Lung (tissue), 12 donors: ENCODE measurements around the gene PRDM15. TPM values are rescaled to one million over a fixed set of nuclear protein-coding genes. Genes with fewer than 3 reads are reported as not detected.
A peak's percentile ranks its signal among the peaks of the same experiment; 100 is the strongest.

ENCODE experiments used
- ATAC-seq: fragments of 200-7000 bp; cut with Tn5 transposase; one replicate; pipeline ENCODE4 v1.9.1; 2020; ENCODE audit warnings: moderate number of reproducible peaks; ENCODE audit not compliant: insufficient read depth, low FRiP score
- DNase-seq, 3 donors: peaks; one replicate each; pipeline ENCODE4 v3.0.0-alpha.2; 2013 to 2017
- H3K27ac ChIP-seq, 2 donors: one replicate each; pipeline ENCODE4 v1.5.1; 2013; ENCODE audit warnings: mild to moderate bottlenecking in 2 of 2, moderate library complexity in 2 of 2, control low read depth in 1 of 2, inconsistent platforms in 1 of 2, low read depth in 1 of 2, low read length in 1 of 2
- H3K27me3 ChIP-seq, 3 donors: one replicate each; pipeline ENCODE4 v1.5.1; 2013; ENCODE audit warnings: low read length in 2 of 3; ENCODE audit not compliant: control insufficient read depth in 3 of 3, insufficient read depth in 3 of 3
- H3K36me3 ChIP-seq, 4 donors: one replicate each; pipeline ENCODE4 v1.5.1; 2013; ENCODE audit warnings: low read length in 4 of 4, mild to moderate bottlenecking in 1 of 4, moderate library complexity in 1 of 4; ENCODE audit not compliant: control insufficient read depth in 4 of 4, insufficient read depth in 4 of 4
- H3K4me1 ChIP-seq, 5 donors: one replicate each; pipeline ENCODE4 v1.5.1; 2013; ENCODE audit warnings: low read length in 5 of 5, mild to moderate bottlenecking in 2 of 5, moderate library complexity in 1 of 5; ENCODE audit not compliant: control insufficient read depth in 5 of 5, insufficient read depth in 5 of 5
- H3K4me3 ChIP-seq: one replicate; pipeline ENCODE4 v1.5.1; 2013; ENCODE audit warnings: mild to moderate bottlenecking, control low read depth, moderate library complexity
- H3K9ac ChIP-seq, 2 donors: one replicate each; pipeline ENCODE4 v1.5.1; 2013; ENCODE audit warnings: low read length in 2 of 2, control low read depth in 1 of 2; ENCODE audit not compliant: insufficient read depth in 1 of 2
- H3K9me3 ChIP-seq, 4 donors: one replicate each; pipeline ENCODE4 v1.5.1; 2013; ENCODE audit warnings: low read length in 3 of 4, mild to moderate bottlenecking in 1 of 4, moderate library complexity in 1 of 4; ENCODE audit not compliant: control insufficient read depth in 4 of 4, insufficient read depth in 3 of 4
- WGBS, 2 donors: extraction: QIAGEN DNeasy Blood & Tissue Kit; methylation state at CpG; one replicate each; pipeline ENCODE4 v1.1.7; 2013; 5-methylcytosine and 5-hydroxymethylcytosine counted together
- polyA plus RNA-seq, 2 donors: library from polyadenylated mRNA; stranded (reverse); fragments of 200-250 nt; gene quantifications; one replicate each; pipeline ENCODE4 v1.2.1, GENCODE V29; 2013
- total RNA-seq, 2 donors: library from RNA; depleted of rRNA in 1 of 2; stranded (reverse); fragments of >200 nt in 1 of 2; gene quantifications; one replicate each; pipeline ENCODE4 v1.2.1, GENCODE V29; 2014 to 2021
- TF ChIP-seq, protein P1 (sequence below): IDR thresholded peaks from 2 replicates; pipeline ENCODE4 v1.5.1; 2012; ENCODE audit warnings: mild to moderate bottlenecking; ENCODE audit errors: control extremely low read depth, extremely low read depth
- donor health status: control.
- donor health status: control.
- donor health status: Bipolar disorder and iron deficiency.
- donor health status: healthy.
- donor health status: DM: yes; HTN: yes; CAD: no.

PRDM15 gene
- total and polyA plus RNA-seq, 4 donors: 2.4 to 7.2 (median 4.1) TPM

DNA sequence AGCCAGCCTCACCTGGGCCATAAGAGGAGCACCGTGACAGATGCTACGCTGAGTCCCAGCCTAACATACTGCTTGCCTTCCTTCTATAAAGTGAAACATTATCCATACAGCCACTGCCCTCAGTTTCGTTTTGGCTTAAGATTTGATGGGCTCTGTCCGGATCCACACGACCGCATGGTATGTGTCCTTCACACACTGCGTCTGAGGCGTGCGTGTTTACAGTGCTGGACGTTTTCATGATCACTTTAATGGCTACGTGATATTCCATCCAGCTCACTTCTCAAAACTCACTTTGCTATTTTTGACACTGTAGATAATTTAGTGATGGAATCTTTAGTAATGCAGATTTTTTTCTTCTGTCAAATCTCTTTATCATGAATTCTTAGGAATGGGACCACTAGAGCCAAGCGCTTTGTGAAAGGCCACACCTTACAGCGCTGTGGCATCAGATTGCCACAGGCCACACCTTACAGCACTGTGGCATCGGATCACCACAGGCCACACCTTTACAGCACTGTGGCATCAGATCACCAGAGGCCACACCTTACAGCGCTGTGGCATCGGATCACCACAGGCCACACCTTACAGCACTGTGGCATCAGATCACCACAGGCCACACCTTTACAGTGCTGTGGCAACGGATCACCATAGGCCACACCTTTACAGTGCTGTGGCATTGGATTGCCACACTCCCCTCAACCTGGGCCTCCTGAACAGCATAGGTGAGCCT, 47.1 kb downstream of the PRDM15 start:
- Histone ChIP-seq H3K9ac (no peak overlapping the region), H3K4me3 (no peak overlapping the region), H3K4me1 (peaks cover 0 to 17% (median 4%) of the 10 kb centered on the region in 5 donors), H3K9me3 (no peaks in the 10 kb centered on the region), H3K27ac (no peak overlapping the region), H3K36me3 (peaks cover 1 to 37% (median 4%) of the 10 kb centered on the region in 4 donors), H3K27me3 (no peaks in the 10 kb centered on the region)
- ATAC-seq (no peak), DNase-seq (peak; percentile 66 to 90 (median 78))
- TF ChIP-seq, protein P1, sequence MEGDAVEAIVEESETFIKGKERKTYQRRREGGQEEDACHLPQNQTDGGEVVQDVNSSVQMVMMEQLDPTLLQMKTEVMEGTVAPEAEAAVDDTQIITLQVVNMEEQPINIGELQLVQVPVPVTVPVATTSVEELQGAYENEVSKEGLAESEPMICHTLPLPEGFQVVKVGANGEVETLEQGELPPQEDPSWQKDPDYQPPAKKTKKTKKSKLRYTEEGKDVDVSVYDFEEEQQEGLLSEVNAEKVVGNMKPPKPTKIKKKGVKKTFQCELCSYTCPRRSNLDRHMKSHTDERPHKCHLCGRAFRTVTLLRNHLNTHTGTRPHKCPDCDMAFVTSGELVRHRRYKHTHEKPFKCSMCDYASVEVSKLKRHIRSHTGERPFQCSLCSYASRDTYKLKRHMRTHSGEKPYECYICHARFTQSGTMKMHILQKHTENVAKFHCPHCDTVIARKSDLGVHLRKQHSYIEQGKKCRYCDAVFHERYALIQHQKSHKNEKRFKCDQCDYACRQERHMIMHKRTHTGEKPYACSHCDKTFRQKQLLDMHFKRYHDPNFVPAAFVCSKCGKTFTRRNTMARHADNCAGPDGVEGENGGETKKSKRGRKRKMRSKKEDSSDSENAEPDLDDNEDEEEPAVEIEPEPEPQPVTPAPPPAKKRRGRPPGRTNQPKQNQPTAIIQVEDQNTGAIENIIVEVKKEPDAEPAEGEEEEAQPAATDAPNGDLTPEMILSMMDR: no peak
- 93 to 95% methylated on average over 17 of the region's 17 CpGs for WGBS, 2 donors

DNA sequence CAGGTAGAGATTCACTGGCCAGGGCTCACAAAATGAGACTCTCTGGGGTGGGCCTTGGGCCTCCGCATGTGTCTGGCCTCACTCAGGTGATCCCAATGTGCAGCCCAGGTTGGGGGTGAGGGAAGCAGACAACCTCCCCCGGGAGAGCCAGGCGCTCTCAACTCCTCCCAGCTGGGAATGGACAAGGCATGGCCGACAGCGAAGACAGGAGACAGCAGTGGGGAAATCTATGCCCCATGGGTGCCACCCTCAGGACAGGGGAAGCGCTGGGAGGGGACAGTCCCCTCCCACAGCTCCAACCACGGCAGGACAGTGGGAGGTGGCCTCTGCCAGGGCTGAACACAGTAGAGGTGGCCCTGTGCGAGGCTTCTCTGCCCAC, 47.7 kb downstream of the PRDM15 start:
- H3K4me1 ChIP-seq: peaks cover 0 to 17% (median 4%) of the 10 kb centered on the region in 5 donors
- no peak for ATAC-seq
- 86 to 91% methylated on average over 8 of the region's 8 CpGs for WGBS, 2 donors
- no peak overlapping the region for H3K27ac ChIP-seq
- H3K27me3 ChIP-seq: no peaks in the 10 kb centered on the region
- TF ChIP-seq, protein P1: no peak
- no peak overlapping the region for H3K4me3 ChIP-seq
- no peak for DNase-seq
- no peaks in the 10 kb centered on the region for H3K9me3 ChIP-seq
- H3K36me3 ChIP-seq: peaks cover 0 to 38% (median 2%) of the 10 kb centered on the region in 4 donors
- no peak overlapping the region for H3K9ac ChIP-seq

DNA sequence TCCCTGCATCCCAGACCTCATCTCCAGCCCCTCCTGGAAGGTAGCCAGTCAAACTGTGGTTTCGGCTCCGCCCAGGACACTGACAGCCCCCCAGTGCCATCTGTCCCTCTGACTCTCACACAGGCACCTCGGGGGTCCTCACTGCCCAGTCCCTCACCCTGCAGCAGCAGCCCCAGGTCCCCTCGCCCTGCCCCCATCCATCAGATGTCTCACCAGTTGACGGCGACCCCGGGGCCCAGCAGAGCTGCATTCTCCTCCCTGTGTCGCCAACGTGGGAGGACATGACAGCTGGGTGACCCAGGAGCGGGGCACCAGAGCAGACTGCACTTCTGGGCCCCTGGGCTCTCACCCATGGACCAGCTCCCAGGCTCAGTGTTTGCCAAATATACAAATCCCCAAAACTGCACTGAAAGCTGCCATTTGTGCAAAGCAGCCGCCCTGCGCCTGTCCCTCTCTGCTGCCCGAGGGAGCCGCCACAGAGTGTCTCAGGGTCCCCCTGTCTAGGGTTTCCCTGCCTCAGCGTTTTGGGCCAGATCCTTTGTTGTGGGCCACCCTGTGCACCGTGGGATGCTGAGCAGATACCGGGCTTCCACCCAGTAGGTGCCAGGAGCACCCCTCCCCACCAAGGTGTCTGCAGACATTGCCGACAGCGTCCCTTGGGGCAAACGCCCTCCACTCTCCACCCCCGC, 48.2 kb downstream of the PRDM15 start:
- TF ChIP-seq, protein P1: no peak
- WGBS, 2 donors: 92% methylated on average over 21 of the region's 21 CpGs
- no peak overlapping the region for H3K9ac ChIP-seq
- ATAC-seq: no peak
- H3K27me3 ChIP-seq: no peaks in the 10 kb centered on the region
- no peaks in the 10 kb centered on the region for H3K9me3 ChIP-seq
- peaks cover 0 to 17% (median 4%) of the 10 kb centered on the region in 5 donors for H3K4me1 ChIP-seq
- H3K36me3 ChIP-seq: peaks cover 0 to 35% (median 0%) of the 10 kb centered on the region in 4 donors
- no peak overlapping the region for H3K27ac ChIP-seq
- no peak overlapping the region for H3K4me3 ChIP-seq
- DNase-seq: no peak
